Measurements from ENCODE around the gene PRRT2. TPM values are rescaled to one million over a fixed set of nuclear protein-coding genes. Genes with fewer than 3 reads are reported as not detected.

PRRT2 gene
- total RNA-seq, 1 experiment from 2014 or later = 9.7 TPM

DNA sequence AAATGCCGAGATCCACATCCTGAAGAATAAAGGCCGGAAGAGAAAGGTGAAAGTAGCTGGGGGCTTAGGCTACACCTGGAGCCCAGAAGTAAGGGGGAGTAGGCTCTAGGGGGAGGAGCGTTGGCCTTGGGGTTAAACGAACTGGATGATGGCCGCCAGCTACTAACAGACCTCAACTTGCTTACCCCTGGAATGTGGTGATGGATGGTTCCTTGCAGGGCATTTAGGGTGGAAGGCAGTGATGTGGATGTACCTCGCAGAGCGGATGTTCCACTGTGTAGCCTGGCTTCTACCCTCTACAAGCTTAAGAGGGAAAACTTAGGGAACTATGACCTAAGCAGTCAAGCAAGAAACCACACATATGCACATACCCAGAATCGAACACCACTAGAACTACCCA lies 8.0 kb upstream of the PRRT2 start:
- no peaks in the 10 kb centered on the region for H3K27me3 ChIP-seq (ENCODE audit: control insufficient read depth, insufficient read depth, low read length)
- H3K36me3 ChIP-seq (ENCODE audit: control insufficient read depth, insufficient read depth, low read length) = peaks cover 18% of the 10 kb centered on the region
- CTCF ChIA-PET = interaction anchor here (1.1 kb wide), 1 partner anchor 103 kb away, joined by 6 read pairs; no protein-coding TSS in a partner anchor
- DNase-seq (ENCODE audit: low read depth, low spot score) (no peak), ATAC-seq (no peak)
- peak; percentile 44 for TF ChIP-seq POLR2AphosphoS5 (IDR thresholded peaks at IDR 0.05; ENCODE audit: low read depth, low read length)
- TF ChIP-seq, protein P1, sequence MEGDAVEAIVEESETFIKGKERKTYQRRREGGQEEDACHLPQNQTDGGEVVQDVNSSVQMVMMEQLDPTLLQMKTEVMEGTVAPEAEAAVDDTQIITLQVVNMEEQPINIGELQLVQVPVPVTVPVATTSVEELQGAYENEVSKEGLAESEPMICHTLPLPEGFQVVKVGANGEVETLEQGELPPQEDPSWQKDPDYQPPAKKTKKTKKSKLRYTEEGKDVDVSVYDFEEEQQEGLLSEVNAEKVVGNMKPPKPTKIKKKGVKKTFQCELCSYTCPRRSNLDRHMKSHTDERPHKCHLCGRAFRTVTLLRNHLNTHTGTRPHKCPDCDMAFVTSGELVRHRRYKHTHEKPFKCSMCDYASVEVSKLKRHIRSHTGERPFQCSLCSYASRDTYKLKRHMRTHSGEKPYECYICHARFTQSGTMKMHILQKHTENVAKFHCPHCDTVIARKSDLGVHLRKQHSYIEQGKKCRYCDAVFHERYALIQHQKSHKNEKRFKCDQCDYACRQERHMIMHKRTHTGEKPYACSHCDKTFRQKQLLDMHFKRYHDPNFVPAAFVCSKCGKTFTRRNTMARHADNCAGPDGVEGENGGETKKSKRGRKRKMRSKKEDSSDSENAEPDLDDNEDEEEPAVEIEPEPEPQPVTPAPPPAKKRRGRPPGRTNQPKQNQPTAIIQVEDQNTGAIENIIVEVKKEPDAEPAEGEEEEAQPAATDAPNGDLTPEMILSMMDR (IDR thresholded peaks at IDR 0.05) = no peak
- intact Hi-C loops (cut with micrococcal nuclease; ENCODE audit: unreplicated experiment) (no loop called here), in situ Hi-C loops (cut with HindIII; ENCODE audit: low pct_unique_long_range_greater_than_20kb, low sequenced_read_pairs) (no loop called here)
- H3K9me3 ChIP-seq (ENCODE audit: control insufficient read depth, insufficient read depth, low read depth, low read length) = no peaks in the 10 kb centered on the region
- H3K4me3 ChIP-seq (ENCODE audit: low read depth in 2 of 2, low read length in 2 of 2) = peak overlapping the region in 1 of 2 experiments; percentile 69; a peak in 1 of 4 replicates
- H3K4me1 ChIP-seq (ENCODE audit: control insufficient read depth, insufficient read depth, low read length) = peaks cover 24% of the 10 kb centered on the region
- peak overlapping the region; percentile 97 for H3K27ac ChIP-seq (ENCODE audit: low read length)
- BruUV-seq (replicated peaks) = TSS peak; percentile 66
- POLR2A ChIA-PET = interaction anchor here (0.8 to 1.4 kb wide), 2 partner anchors 9 to 10 kb away, joined by 3 to 14 read pairs; no protein-coding TSS in a partner anchor

DNA sequence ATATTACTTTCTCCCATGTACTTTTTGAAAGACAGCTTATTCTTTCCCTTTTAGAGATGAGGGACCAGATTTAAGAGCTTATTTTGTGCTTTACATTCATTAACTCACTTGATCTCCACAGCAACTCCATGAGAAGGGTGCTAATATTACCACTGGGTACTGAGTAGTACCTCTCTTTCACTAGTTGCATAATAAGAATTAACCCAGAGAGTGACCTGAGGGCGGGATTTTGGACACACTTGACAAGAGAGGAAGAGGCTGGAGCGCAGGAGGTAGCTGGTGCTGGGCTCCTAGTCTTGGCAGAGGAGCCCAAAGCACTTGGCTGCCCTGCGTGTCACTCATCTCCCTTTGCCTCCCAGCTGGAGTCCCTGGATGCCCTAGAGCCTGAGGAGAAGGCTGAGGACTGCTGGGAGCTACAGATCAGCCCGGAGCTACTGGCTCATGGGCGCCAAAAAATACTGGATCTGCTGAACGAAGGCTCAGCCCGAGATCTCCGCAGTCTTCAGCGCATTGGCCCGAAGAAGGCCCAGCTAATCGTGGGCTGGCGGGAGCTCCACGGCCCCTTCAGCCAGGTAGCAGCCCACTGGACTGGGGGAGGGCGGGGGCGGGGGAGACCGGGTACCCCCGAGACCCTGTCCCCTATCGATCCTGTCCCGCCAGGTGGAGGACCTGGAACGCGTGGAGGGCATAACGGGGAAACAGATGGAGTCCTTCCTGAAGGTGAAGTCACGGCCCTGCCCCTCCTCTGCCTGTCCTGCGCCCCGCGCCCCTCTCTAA lies 7.3 kb upstream of the PRRT2 start:
- BruUV-seq (replicated peaks) = no TSS peak
- intact Hi-C loops (cut with micrococcal nuclease; ENCODE audit: unreplicated experiment) = no loop called here
- ChIA-PET CTCF (interaction anchor here (1.1 kb wide), 1 partner anchor 104 kb away, joined by 6 read pairs; no protein-coding TSS in a partner anchor), POLR2A (interaction anchor here (0.7 to 1.4 kb wide), 3 partner anchors 10 to 192 kb away, joined by 3 to 14 read pairs (median 7); no protein-coding TSS in a partner anchor)
- H3K27me3 ChIP-seq (ENCODE audit: control insufficient read depth, insufficient read depth, low read length) = no peaks in the 10 kb centered on the region
- TF ChIP-seq, protein P1 (IDR thresholded peaks at IDR 0.05) = no peak
- TF ChIP-seq POLR2AphosphoS5 (IDR thresholded peaks at IDR 0.05; ENCODE audit: low read depth, low read length) (no peak; the same call in 1 of the 2 replicates), TCF7L2 (IDR thresholded peaks at IDR 0.05; ENCODE audit: low read depth, low read length) (no peak), SIN3A (IDR thresholded peaks at IDR 0.05; ENCODE audit: borderline replicate concordance, insufficient read depth, low read depth, low read length) (no peak)
- TF ChIP-seq, protein P2, sequence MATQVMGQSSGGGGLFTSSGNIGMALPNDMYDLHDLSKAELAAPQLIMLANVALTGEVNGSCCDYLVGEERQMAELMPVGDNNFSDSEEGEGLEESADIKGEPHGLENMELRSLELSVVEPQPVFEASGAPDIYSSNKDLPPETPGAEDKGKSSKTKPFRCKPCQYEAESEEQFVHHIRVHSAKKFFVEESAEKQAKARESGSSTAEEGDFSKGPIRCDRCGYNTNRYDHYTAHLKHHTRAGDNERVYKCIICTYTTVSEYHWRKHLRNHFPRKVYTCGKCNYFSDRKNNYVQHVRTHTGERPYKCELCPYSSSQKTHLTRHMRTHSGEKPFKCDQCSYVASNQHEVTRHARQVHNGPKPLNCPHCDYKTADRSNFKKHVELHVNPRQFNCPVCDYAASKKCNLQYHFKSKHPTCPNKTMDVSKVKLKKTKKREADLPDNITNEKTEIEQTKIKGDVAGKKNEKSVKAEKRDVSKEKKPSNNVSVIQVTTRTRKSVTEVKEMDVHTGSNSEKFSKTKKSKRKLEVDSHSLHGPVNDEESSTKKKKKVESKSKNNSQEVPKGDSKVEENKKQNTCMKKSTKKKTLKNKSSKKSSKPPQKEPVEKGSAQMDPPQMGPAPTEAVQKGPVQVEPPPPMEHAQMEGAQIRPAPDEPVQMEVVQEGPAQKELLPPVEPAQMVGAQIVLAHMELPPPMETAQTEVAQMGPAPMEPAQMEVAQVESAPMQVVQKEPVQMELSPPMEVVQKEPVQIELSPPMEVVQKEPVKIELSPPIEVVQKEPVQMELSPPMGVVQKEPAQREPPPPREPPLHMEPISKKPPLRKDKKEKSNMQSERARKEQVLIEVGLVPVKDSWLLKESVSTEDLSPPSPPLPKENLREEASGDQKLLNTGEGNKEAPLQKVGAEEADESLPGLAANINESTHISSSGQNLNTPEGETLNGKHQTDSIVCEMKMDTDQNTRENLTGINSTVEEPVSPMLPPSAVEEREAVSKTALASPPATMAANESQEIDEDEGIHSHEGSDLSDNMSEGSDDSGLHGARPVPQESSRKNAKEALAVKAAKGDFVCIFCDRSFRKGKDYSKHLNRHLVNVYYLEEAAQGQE (IDR thresholded peaks at IDR 0.05; ENCODE audit: insufficient read depth in 1 of 2, low read depth in 2 of 2, low read length in 1 of 2) = no peak
- peaks cover 24% of the 10 kb centered on the region for H3K4me1 ChIP-seq (ENCODE audit: control insufficient read depth, insufficient read depth, low read length)
- no peaks in the 10 kb centered on the region for H3K9me3 ChIP-seq (ENCODE audit: control insufficient read depth, insufficient read depth, low read depth, low read length)
- in situ Hi-C loops (cut with HindIII; ENCODE audit: low pct_unique_long_range_greater_than_20kb, low sequenced_read_pairs) = no loop called here
- peak overlapping the region; percentile 57 to 69 for H3K4me3 ChIP-seq (ENCODE audit: low read depth in 2 of 2, low read length in 2 of 2)
- H3K36me3 ChIP-seq (ENCODE audit: control insufficient read depth, insufficient read depth, low read length) = peaks cover 14% of the 10 kb centered on the region
- ATAC-seq (peak; percentile 8), DNase-seq (ENCODE audit: low read depth, low spot score) (no peak)
- peak overlapping the region; percentile 97 for H3K27ac ChIP-seq (ENCODE audit: low read length)

Measured in Panc1 (cell line).